Psoas muscle (tissue), 8 donors: ENCODE measurements around the gene TGM3. TPM values are rescaled to one million over a fixed set of nuclear protein-coding genes. Genes with fewer than 3 reads are reported as not detected.

Source experiments
- ATAC-seq, 4 donors: fragments of 200-7000 bp; cut with Tn5 transposase; one replicate each; pipeline ENCODE4 v1.9.1; 2020; ENCODE audit warnings: moderate library complexity in 3 of 4, mild to moderate bottlenecking in 2 of 4
- DNase-seq, 2 donors: peaks; one replicate each; pipeline ENCODE4 v3.0.0-alpha.2; 2020
- H3K27ac ChIP-seq: fragments of 200-600 bp; one replicate; pipeline ENCODE4 v1.8.0; 2022
- H3K27me3 ChIP-seq, 3 donors: fragments of 200-600 bp in 1 of 3; one replicate each; pipeline versions ENCODE4 v1.6.1 to v1.8.0; 2013 to 2022; ENCODE audit warnings: low read length in 2 of 3, mild to moderate bottlenecking in 2 of 3, moderate library complexity in 1 of 3; ENCODE audit not compliant: insufficient read depth in 3 of 3
- H3K36me3 ChIP-seq, 2 donors: fragments of 200-600 bp in 1 of 2; one replicate each; pipeline versions ENCODE4 v1.6.1 to v1.8.0; 2013 to 2022; ENCODE audit warnings: low read depth in 1 of 2, mild to moderate bottlenecking in 1 of 2, moderate library complexity in 1 of 2; ENCODE audit not compliant: insufficient read depth in 1 of 2
- H3K4me1 ChIP-seq: fragments of 200-600 bp; one replicate; pipeline ENCODE4 v1.8.0; 2022
- H3K4me3 ChIP-seq: fragments of 200-600 bp; one replicate; pipeline ENCODE4 v1.8.0; 2022; ENCODE audit warnings: mild to moderate bottlenecking
- H3K9me3 ChIP-seq: fragments of 200-600 bp; one replicate; pipeline ENCODE4 v1.8.0; 2022
- CTCF ChIP-seq: fragments of 200-600 bp; IDR thresholded peaks from one replicate; pipeline ENCODE4 v1.8.0; 2022; ENCODE audit warnings: antibody characterized with exemption
- WGBS, 3 donors: extraction: QIAGEN DNeasy Blood & Tissue Kit; methylation state at CpG; one replicate each; pipeline versions ENCODE4 v1.1.6 to v1.1.7; 2013; 5-methylcytosine and 5-hydroxymethylcytosine counted together
- intact Hi-C, 2 donors: fragments of 100-400 bp; cut with DNase I; formaldehyde crosslinking; loops; one replicate each; pipeline versions ENCODE4 v1.11.0 to v1.14.2; 2022
- polyA plus RNA-seq, 3 donors: library from polyadenylated mRNA; stranded (reverse); fragments of 200-250 nt; gene quantifications; one replicate each; pipeline ENCODE4 v1.2.3, GENCODE V29; 2013
- total RNA-seq, 4 donors: library from RNA; stranded (reverse); fragmentation: NEBNext Ultra II Directional in 2 of 4; extraction: Animal tissue kit (Norgen Biotek cat#: 25700) in 2 of 4; gene quantifications; one replicate each; pipeline versions ENCODE4 v1.2.1 to v1.2.4, GENCODE V29; 2021 to 2023
- donor health status: healthy with polysubstance abuse.
- donor health status: DM: no; HTN: no; CAD: no; lungs with moderate emphysema.
- donor health status: Bipolar disorder and iron deficiency.
- donor health status: healthy.
- donor health status: DM: yes; HTN: yes; CAD: no.
- donor health status: DM: no; HTN: no; CAD: no.
- donor health status: DM: no; HTN: no; CAD: no.
- donor health status: DM: yes; HTN: yes; CAD: no.

The TGM3 gene
- total and polyA plus RNA-seq, 7 donors, result 0.07 to 0.14 (median 0.11) TPM; not detected in 4

- peaks cover 0 to 2% (median 0%) of the 10 kb centered on the region in 3 donors for H3K27me3 ChIP-seq
- intact Hi-C loops, result no loop called here
- TF ChIP-seq CTCF, result no peak
These were observed 41.3 kb downstream of the TGM3 start for GRCh38 chr20:2337142-2337541.

DNA sequence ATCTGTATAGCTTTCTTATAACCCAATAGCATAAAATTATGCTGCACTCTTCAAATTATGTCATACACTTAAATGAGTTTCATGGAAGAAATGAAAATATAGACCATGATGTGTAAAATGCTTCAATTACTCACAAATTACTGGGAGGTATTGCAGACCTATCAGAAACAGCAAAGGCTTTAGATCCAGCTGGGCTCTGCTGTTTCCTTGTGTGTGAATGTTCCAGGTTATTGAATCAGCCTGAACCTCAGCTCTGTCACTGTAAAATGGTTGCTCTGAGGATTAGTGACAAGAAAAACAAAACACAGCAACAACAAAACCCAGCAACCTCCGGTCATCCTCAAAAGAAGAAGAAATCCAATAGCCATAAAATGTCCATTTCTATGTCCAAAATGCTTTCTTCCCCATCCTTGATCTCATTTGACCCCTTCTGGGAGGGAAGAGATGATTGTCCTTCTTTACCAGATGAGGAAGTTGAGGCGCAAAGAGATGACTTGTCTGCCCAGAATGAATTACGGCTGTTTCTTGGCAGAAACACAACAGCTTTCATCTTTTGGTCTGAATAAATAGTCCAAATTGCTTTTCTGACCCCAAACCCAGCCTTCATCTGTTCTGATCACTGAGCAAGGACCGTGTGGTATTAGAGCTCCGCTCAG is 42.7 kb downstream of the TGM3 start:
- Histone ChIP-seq H3K9me3 (no peaks in the 10 kb centered on the region), H3K4me1 (no peaks in the 10 kb centered on the region), H3K27me3 (peaks cover 0 to 3% (median 0%) of the 10 kb centered on the region in 3 donors), H3K36me3 (no peaks in the 10 kb centered on the region), H3K4me3 (no peak overlapping the region), H3K27ac (no peak overlapping the region)
- DNase-seq (no peak), ATAC-seq (no peak)
- TF ChIP-seq CTCF, result no peak
- intact Hi-C loops, result no loop called here
- WGBS, 3 donors, result 54 to 67% (median 55%) methylated on average over 5 of the region's 5 CpGs

More at GRCh38 chr20:2337142-2337541, 41.3 kb downstream of the TGM3 start:
- H3K4me1 ChIP-seq, result no peaks in the 10 kb centered on the region
- H3K9me3 ChIP-seq, result no peaks in the 10 kb centered on the region
- no peak overlapping the region for H3K27ac ChIP-seq
- 50 to 67% (median 52%) methylated on average over 5 of the region's 5 CpGs for WGBS, 3 donors
- no peak for ATAC-seq
- no peak for DNase-seq
- no peaks in the 10 kb centered on the region for H3K36me3 ChIP-seq
- H3K4me3 ChIP-seq, result no peak overlapping the region

GRCh38 chr20:2340136-2340535 is 44.3 kb downstream of the TGM3 start:
- Histone ChIP-seq H3K27me3 (peaks cover 0 to 3% (median 0%) of the 10 kb centered on the region in 3 donors), H3K9me3 (no peaks in the 10 kb centered on the region), H3K4me3 (no peak overlapping the region), H3K27ac (no peak overlapping the region), H3K36me3 (no peaks in the 10 kb centered on the region), H3K4me1 (no peaks in the 10 kb centered on the region)
- no peak for ATAC-seq
- intact Hi-C loops, result no loop called here
- 91 to 95% (median 95%) methylated on average over 11 of the region's 11 CpGs for WGBS, 3 donors
- no peak for TF ChIP-seq CTCF
- no peak for DNase-seq

DNA sequence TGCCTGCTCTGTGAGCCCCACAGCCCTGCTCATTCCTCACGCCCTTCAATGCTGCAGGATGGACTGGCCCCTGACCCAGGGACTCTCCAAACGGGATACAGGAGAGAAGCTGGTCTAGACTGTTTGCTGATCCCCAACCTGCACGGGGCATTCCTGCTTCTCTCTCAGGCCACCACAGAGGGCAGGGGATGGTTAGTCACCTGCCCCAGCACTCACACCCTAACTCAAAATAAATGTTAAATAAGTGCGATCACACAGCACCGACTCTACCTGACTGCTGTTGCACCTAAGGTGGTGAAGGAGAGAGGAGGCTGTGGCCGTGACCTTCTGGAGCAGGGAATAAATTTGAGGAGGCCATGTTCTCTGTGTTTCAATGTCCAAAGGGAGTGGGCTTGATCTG is 45.0 kb downstream of the TGM3 start:
- DNase-seq (no peak), ATAC-seq (no peak)
- no peak for TF ChIP-seq CTCF
- H3K27me3 ChIP-seq, result peaks cover 0 to 3% (median 0%) of the 10 kb centered on the region in 3 donors
- no peaks in the 10 kb centered on the region for H3K9me3 ChIP-seq
- no peak overlapping the region for H3K27ac ChIP-seq
- 90 to 92% (median 90%) methylated on average over 6 of the region's 6 CpGs for WGBS, 3 donors
- no peak overlapping the region for H3K4me3 ChIP-seq
- H3K4me1 ChIP-seq, result no peaks in the 10 kb centered on the region
- intact Hi-C loops, result no loop called here
- no peaks in the 10 kb centered on the region for H3K36me3 ChIP-seq

DNA sequence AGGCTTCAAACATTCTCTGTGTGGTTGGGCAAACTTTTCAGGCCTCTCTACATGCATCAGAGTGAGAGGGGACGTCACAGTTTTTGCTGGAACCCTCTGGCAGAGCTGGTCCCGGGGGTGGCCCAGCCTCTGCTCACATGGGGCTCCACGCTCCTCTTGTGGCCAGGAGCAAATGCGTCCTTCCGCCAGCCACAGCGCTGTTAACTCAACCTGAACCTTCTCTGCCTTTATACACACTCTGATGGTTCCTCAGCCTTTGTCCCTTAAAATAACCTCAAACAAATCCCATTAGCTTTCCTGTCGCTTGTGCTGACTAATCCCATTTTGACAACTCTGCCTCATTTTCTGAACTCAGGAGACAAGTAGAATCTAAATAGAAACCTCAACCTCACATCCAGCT is 45.5 kb downstream of the TGM3 start:
- Histone ChIP-seq H3K4me3 (no peak overlapping the region), H3K4me1 (no peaks in the 10 kb centered on the region), H3K36me3 (no peaks in the 10 kb centered on the region), H3K9me3 (no peaks in the 10 kb centered on the region), H3K27me3 (peaks cover 0 to 3% (median 0%) of the 10 kb centered on the region in 3 donors), H3K27ac (no peak overlapping the region)
- intact Hi-C loops, result no loop called here
- DNase-seq (no peak), ATAC-seq (no peak)
- TF ChIP-seq CTCF, result no peak
- 78 to 87% (median 84%) methylated on average over 7 of the region's 7 CpGs for WGBS, 3 donors
